Fibroblast of lung (primary cell): ENCODE data around the gene DENND11. TPM values are rescaled to one million over a fixed set of nuclear protein-coding genes. Genes with fewer than 3 reads are reported as not detected.

Experiments
- DNase-seq, 2 donors: peaks; one replicate each; pipeline versions ENCODE4 v3.0.0 to v3.0.0-alpha.2; 2010; ENCODE audit warnings: low read depth in 2 of 2
- H2AFZ ChIP-seq: 2 replicates; pipeline ENCODE4 v1.5.1; 2012; ENCODE audit warnings: low read length, control low read depth, inconsistent platforms
- H3K27ac ChIP-seq: 2 replicates; pipeline ENCODE4 v1.5.1; 2011; ENCODE audit warnings: low read length, control low read depth; ENCODE audit not compliant: insufficient read depth
- H3K27me3 ChIP-seq: 2 replicates; pipeline ENCODE4 v1.5.1; 2011; ENCODE audit warnings: mild to moderate bottlenecking, low read length; ENCODE audit not compliant: control insufficient read depth, insufficient read depth
- H3K36me3 ChIP-seq: 2 replicates; pipeline ENCODE4 v1.5.1; 2011; ENCODE audit warnings: low read length; ENCODE audit not compliant: control insufficient read depth, insufficient read depth
- H3K4me1 ChIP-seq: 2 replicates; pipeline ENCODE4 v1.5.1; 2011; ENCODE audit warnings: low read length; ENCODE audit not compliant: control insufficient read depth, insufficient read depth; ENCODE audit errors: extremely low read depth
- H3K4me2 ChIP-seq: 2 replicates; pipeline ENCODE4 v1.5.1; 2011; ENCODE audit warnings: low read length, control low read depth; ENCODE audit not compliant: insufficient read depth; ENCODE audit errors: extremely low read depth
- H3K4me3 ChIP-seq, 4 experiments: fragments of 200-600 bp in 1 of 4; sonication (generic) in 1 of 4; replicated peaks in 1 of 4; 2 replicates each; pipeline ENCODE4 v1.5.1; 2011 to 2016; ENCODE audit warnings: low read length in 4 of 4, low read depth in 3 of 4, mild to moderate bottlenecking in 3 of 4, control low read depth in 2 of 4, inconsistent platforms in 1 of 4, mixed read lengths in 1 of 4; ENCODE audit not compliant: insufficient read depth in 1 of 4; ENCODE audit errors: control extremely low read depth in 1 of 4
- H3K79me2 ChIP-seq: 2 replicates; pipeline ENCODE4 v1.5.1; 2012; ENCODE audit warnings: mild to moderate bottlenecking, low read length, inconsistent platforms; ENCODE audit not compliant: control insufficient read depth, insufficient read depth
- H3K9ac ChIP-seq: 2 replicates; pipeline ENCODE4 v1.5.1; 2011; ENCODE audit warnings: mild to moderate bottlenecking, low read length, control low read depth; ENCODE audit not compliant: insufficient read depth
- H3K9me3 ChIP-seq: 2 replicates; pipeline ENCODE4 v1.5.1; 2012; ENCODE audit warnings: low read depth, low read length; ENCODE audit not compliant: control insufficient read depth, insufficient read depth
- H4K20me1 ChIP-seq: 2 replicates; pipeline ENCODE4 v1.5.1; 2011; ENCODE audit warnings: low read length; ENCODE audit not compliant: control insufficient read depth, insufficient read depth; ENCODE audit errors: extremely low read depth
- CTCF ChIP-seq, 2 donors: IDR thresholded peaks in 1 of 2; conservative IDR thresholded peaks in 1 of 2; 1 replicate in 1 of 2; 2 replicates in 1 of 2; pipeline ENCODE4 v1.5.1; 2011 to 2012; ENCODE audit warnings: low read length in 2 of 2, control low read depth in 1 of 2, inconsistent platforms in 1 of 2, low read depth in 1 of 2, mild to moderate bottlenecking in 1 of 2
- EZH2 ChIP-seq: IDR thresholded peaks from 2 replicates; pipeline ENCODE4 v1.5.1; 2012; ENCODE audit warnings: low read length, control low read depth, mild to moderate bottlenecking; ENCODE audit errors: missing control alignments
- polyA plus RNA-seq, 2 donors: library from polyadenylated mRNA; depleted of rRNA in 1 of 2; stranded (reverse) in 1 of 2; unstranded in 1 of 2; fragments of >200 nt; gene quantifications; 2 replicates each; pipeline ENCODE4 v1.2.1, GENCODE V29; 2011 to 2012; ENCODE audit warnings: missing spikeins in 1 of 2
- total RNA-seq: library from RNA; depleted of rRNA; stranded (reverse); fragments of >200 nt; gene quantifications from 2 replicates; pipeline ENCODE4 v1.2.1, GENCODE V29; 2014

The DENND11 gene
- total and polyA plus RNA-seq, 2 donors (not counting 1 experiment from before 2014, with no cell fraction given) = 2.7 to 6.1 TPM

GRCh38 chr7:141663081-141663849, 38.7 kb downstream of the DENND11 start:
- Histone ChIP-seq H3K36me3 (peaks cover 2% of the 10 kb centered on the region), H3K4me1 (no peaks in the 10 kb centered on the region)

GRCh38 chr7:141660259-141660658, 41.7 kb downstream of the DENND11 start:
- H3K36me3 ChIP-seq = peaks cover 2% of the 10 kb centered on the region
- DNase-seq = no peak

More at GRCh38 chr7:141663081-141663849, 38.7 kb downstream of the DENND11 start:
- TF ChIP-seq CTCF (conservative IDR thresholded peaks at IDR 0.05 in 1 of 2, IDR thresholded peaks at IDR 0.05 in 1 of 2; ENCODE audit: low read depth in 1 of 2, low read length in 2 of 2) = no peak
- TF ChIP-seq EZH2 = no peak
- no peak overlapping the region for H3K27ac ChIP-seq
- H3K9ac ChIP-seq = no peak overlapping the region
- H3K9me3 ChIP-seq = no peaks in the 10 kb centered on the region
- no peak overlapping the region for H3K4me2 ChIP-seq
- DNase-seq = no peak
- H3K27me3 ChIP-seq = no peaks in the 10 kb centered on the region
- H3K4me3 ChIP-seq = no peak overlapping the region
- no peaks in the 10 kb centered on the region for H3K79me2 ChIP-seq
- H2AFZ ChIP-seq = no peak overlapping the region
- no peaks in the 10 kb centered on the region for H4K20me1 ChIP-seq

GRCh38 chr7:141659501-141659900, 42.5 kb downstream of the DENND11 start:
- H3K4me2 ChIP-seq = no peak overlapping the region
- H4K20me1 ChIP-seq = no peaks in the 10 kb centered on the region
- no peaks in the 10 kb centered on the region for H3K9me3 ChIP-seq
- no peak for TF ChIP-seq CTCF (conservative IDR thresholded peaks at IDR 0.05 in 1 of 2, IDR thresholded peaks at IDR 0.05 in 1 of 2; ENCODE audit: low read depth in 1 of 2, low read length in 2 of 2)
- H3K9ac ChIP-seq = no peak overlapping the region
- no peak overlapping the region for H3K27ac ChIP-seq
- no peaks in the 10 kb centered on the region for H3K4me1 ChIP-seq
- no peak for DNase-seq
- H3K27me3 ChIP-seq = no peaks in the 10 kb centered on the region
- no peak overlapping the region for H3K4me3 ChIP-seq
- peaks cover 2% of the 10 kb centered on the region for H3K36me3 ChIP-seq
- H3K79me2 ChIP-seq = no peaks in the 10 kb centered on the region
- no peak overlapping the region for H2AFZ ChIP-seq

More at GRCh38 chr7:141660259-141660658, 41.7 kb downstream of the DENND11 start:
- Histone ChIP-seq H3K27me3 (no peaks in the 10 kb centered on the region), H3K27ac (no peak overlapping the region), H3K9me3 (no peaks in the 10 kb centered on the region), H4K20me1 (no peaks in the 10 kb centered on the region), H3K4me1 (no peaks in the 10 kb centered on the region), H2AFZ (no peak overlapping the region), H3K9ac (no peak overlapping the region), H3K79me2 (no peaks in the 10 kb centered on the region), H3K4me3 (no peak overlapping the region), H3K4me2 (no peak overlapping the region)
- TF ChIP-seq CTCF (conservative IDR thresholded peaks at IDR 0.05 in 1 of 2, IDR thresholded peaks at IDR 0.05 in 1 of 2; ENCODE audit: low read depth in 1 of 2, low read length in 2 of 2) = no peak
- no peak for TF ChIP-seq EZH2
